AG09319 (cell line): ENCODE data around the gene TUBB8B.
"Not testable (repeated sequence)": the region's sequence is repeated elsewhere in the genome, so short reads cannot be mapped to it uniquely, and the experiment has no call there.

Source experiments
- DNase-seq: peaks from one replicate; pipeline ENCODE4 v3.0.0-alpha.2; 2010; ENCODE audit warnings: low read depth; ENCODE audit errors: extremely low read depth
- CTCF ChIP-seq: IDR thresholded peaks from 2 replicates; pipeline ENCODE4 v1.5.1; 2011; ENCODE audit warnings: low read depth, mild to moderate bottlenecking, inconsistent platforms, low read length, moderate library complexity

The TUBB8B gene

GRCh38 chr18:49176-49665, at the start of gene TUBB8B:
Gene TUBB8B (minus strand): TSS chr18:49615. CDS start chr18:49557, 58 bp downstream.
- not testable (repeated sequence) for DNase-seq

- peak; percentile 1; the same call in 1 of the 2 replicates for TF ChIP-seq CTCF
- not testable (repeated sequence) for DNase-seq
Observed at GRCh38 chr18:97252-97914, 48.0 kb upstream of the TUBB8B start.

- not testable (repeated sequence) for DNase-seq
Observed at GRCh38 chr18:96767-97131, 47.3 kb upstream of the TUBB8B start.

- DNase-seq = not testable (repeated sequence)
Observed at GRCh38 chr18:96101-96766, 46.8 kb upstream of the TUBB8B start.

GRCh38 chr18:95580-95979, 46.2 kb upstream of the TUBB8B start:
- not testable (repeated sequence) for DNase-seq

- DNase-seq = not testable (repeated sequence)
Observed at GRCh38 chr18:93897-94408, 44.5 kb upstream of the TUBB8B start.

- DNase-seq = not testable (repeated sequence)
Observed at GRCh38 chr18:91561-91960, 42.1 kb upstream of the TUBB8B start.

GRCh38 chr18:90396-91193, 41.2 kb upstream of the TUBB8B start:
- DNase-seq = not testable (repeated sequence)

GRCh38 chr18:89124-89523, 39.7 kb upstream of the TUBB8B start:
- DNase-seq = not testable (repeated sequence)

- DNase-seq = not testable (repeated sequence)
Observed at GRCh38 chr18:84801-85200, 35.4 kb upstream of the TUBB8B start.

- DNase-seq = not testable (repeated sequence)
Observed at GRCh38 chr18:82626-83209, 33.3 kb upstream of the TUBB8B start.

- not testable (repeated sequence) for DNase-seq
Observed at GRCh38 chr18:80881-81280, 31.5 kb upstream of the TUBB8B start.

GRCh38 chr18:80202-80601, 30.8 kb upstream of the TUBB8B start:
- DNase-seq = not testable (repeated sequence)

- not testable (repeated sequence) for DNase-seq
Observed at GRCh38 chr18:75525-76160, 26.2 kb upstream of the TUBB8B start.

- DNase-seq = not testable (repeated sequence)
Observed at GRCh38 chr18:73181-73777, 23.9 kb upstream of the TUBB8B start.

GRCh38 chr18:67701-68100, 18.3 kb upstream of the TUBB8B start:
- not testable (repeated sequence) for DNase-seq

- DNase-seq = not testable (repeated sequence)
Observed at GRCh38 chr18:64279-64678, 14.9 kb upstream of the TUBB8B start.

GRCh38 chr18:63656-64055, 14.2 kb upstream of the TUBB8B start:
- not testable (repeated sequence) for DNase-seq
